Measurements from ENCODE around the gene THADA.
A peak's percentile ranks its signal among the peaks of the same experiment; 100 is the strongest.

The THADA gene

GRCh38 chr2:43220760-43221123 is 375.1 kb downstream of the THADA start:
- peak overlapping the region; percentile 19; the same call in 1 of the 2 replicates for H3K4me3 ChIP-seq (replicated peaks; ENCODE audit: insufficient read depth, low read length)
- TF ChIP-seq SPI1 (IDR thresholded peaks at IDR 0.05; ENCODE audit: borderline replicate concordance, low read depth) (no peak), GABPA (IDR thresholded peaks at IDR 0.05; ENCODE audit: low read depth) (no peak), REST (IDR thresholded peaks at IDR 0.05; ENCODE audit: insufficient replicate concordance, low read depth) (no peak), CTCF (IDR thresholded peaks at IDR 0.05; ENCODE audit: insufficient read depth, low read length) (no peak)

GRCh38 chr2:43220229-43220751 is 375.5 kb downstream of the THADA start:
- Histone ChIP-seq H3K27ac (replicated peaks) (peak overlapping the region; percentile 99), H3K27me3 (ENCODE audit: insufficient read depth, poor library complexity, severe bottlenecking) (no peaks in the 10 kb centered on the region), H3K4me3 (replicated peaks; ENCODE audit: insufficient read depth, low read length) (peak overlapping the region; percentile 30)
- TF ChIP-seq POLR2AphosphoS5 (IDR thresholded peaks at IDR 0.05; ENCODE audit: low read depth) (peak; percentile 23; the same call in 1 of the 2 replicates), CTCF (IDR thresholded peaks at IDR 0.05; ENCODE audit: insufficient read depth, low read length) (no peak)
- no peak for DNase-seq (ENCODE audit: low read depth in 1 of 2, low spot score in 1 of 2)

More at GRCh38 chr2:43220760-43221123, 375.1 kb downstream of the THADA start:
- no peak for DNase-seq (ENCODE audit: low read depth in 1 of 2, low spot score in 1 of 2)
- H3K27ac ChIP-seq (replicated peaks): peak overlapping the region; percentile 99
- no peaks in the 10 kb centered on the region for H3K27me3 ChIP-seq (ENCODE audit: insufficient read depth, poor library complexity, severe bottlenecking)

GRCh38 chr2:43219383-43220228 is 376.2 kb downstream of the THADA start:
- DNase-seq (ENCODE audit: low read depth in 1 of 2, low spot score in 1 of 2): peak; percentile 94 to 96
- peak overlapping the region; percentile 99 for H3K27ac ChIP-seq (replicated peaks)
- no peaks in the 10 kb centered on the region for H3K27me3 ChIP-seq (ENCODE audit: insufficient read depth, poor library complexity, severe bottlenecking)
- peak overlapping the region; percentile 39 for H3K4me3 ChIP-seq (replicated peaks; ENCODE audit: insufficient read depth, low read length)
- TF ChIP-seq SPI1 (IDR thresholded peaks at IDR 0.05; ENCODE audit: borderline replicate concordance, low read depth) (peak; percentile 39; the same call in 1 of the 2 replicates), CTCF (IDR thresholded peaks at IDR 0.05; ENCODE audit: insufficient read depth, low read length) (no peak), POLR2AphosphoS5 (IDR thresholded peaks at IDR 0.05; ENCODE audit: low read depth) (peak; percentile 41; the same call in 1 of the 2 replicates), GABPA (IDR thresholded peaks at IDR 0.05; ENCODE audit: low read depth) (peak; percentile 83), REST (IDR thresholded peaks at IDR 0.05; ENCODE audit: insufficient replicate concordance, low read depth) (peak; percentile 63)

Measured in HL-60 (cell line).